A549 (cell line): ENCODE data around the gene KNOP1.

Source experiments
- GATA3 ChIP-seq: IDR thresholded peaks from 2 replicates; pipeline ENCODE4 v1.6.1; 2012; ENCODE audit warnings: borderline replicate concordance
- RARB ChIP-seq: fragments of 250-450 bp; sonication (Bioruptor Pico); IDR thresholded peaks from 2 replicates; pipeline ENCODE4 v1.8.0; 2021; ENCODE audit warnings: mild to moderate bottlenecking, moderate library complexity
- TF ChIP-seq, protein P1 (sequence below): fragments of >200 bp; sonication (Bioruptor Twin); formaldehyde crosslinking; IDR thresholded peaks from 3 replicates; pipeline ENCODE4 v1.5.1; 2016
- TF ChIP-seq, protein P2 (sequence below): fragments of 200-600 bp; sonication (generic); IDR thresholded peaks from 2 replicates; pipeline ENCODE4 v1.6.1; 2016; ENCODE audit warnings: antibody characterized with exemption, mild to moderate bottlenecking, moderate library complexity

DNA sequence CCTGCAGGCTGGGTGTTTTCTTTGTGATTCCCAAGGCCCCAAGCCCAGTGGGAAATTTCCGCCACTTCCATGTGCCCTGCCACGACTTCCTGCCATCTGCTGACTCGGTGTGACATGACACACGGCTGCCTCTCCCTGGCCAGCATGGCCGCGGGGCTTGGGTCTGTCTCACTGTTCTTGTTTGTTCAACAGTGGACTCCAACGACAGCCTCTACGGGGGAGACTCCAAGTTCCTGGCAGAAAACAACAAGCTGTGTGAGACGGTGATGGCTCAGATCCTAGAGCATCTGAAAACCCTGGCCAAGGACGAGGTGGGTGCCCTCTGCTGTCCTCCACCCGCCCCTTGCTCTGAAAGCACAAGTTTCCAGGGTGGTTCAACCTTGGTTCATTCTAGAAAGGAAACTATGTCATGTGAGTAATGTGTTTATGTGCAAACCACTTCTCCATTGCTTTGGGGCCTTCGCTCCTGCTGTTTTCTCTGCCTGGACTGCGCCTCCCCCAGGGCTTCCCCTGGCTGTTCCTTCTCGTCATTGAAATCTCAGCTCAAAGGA lies 26.8 kb downstream of the KNOP1 start:
- TF ChIP-seq, protein P1, sequence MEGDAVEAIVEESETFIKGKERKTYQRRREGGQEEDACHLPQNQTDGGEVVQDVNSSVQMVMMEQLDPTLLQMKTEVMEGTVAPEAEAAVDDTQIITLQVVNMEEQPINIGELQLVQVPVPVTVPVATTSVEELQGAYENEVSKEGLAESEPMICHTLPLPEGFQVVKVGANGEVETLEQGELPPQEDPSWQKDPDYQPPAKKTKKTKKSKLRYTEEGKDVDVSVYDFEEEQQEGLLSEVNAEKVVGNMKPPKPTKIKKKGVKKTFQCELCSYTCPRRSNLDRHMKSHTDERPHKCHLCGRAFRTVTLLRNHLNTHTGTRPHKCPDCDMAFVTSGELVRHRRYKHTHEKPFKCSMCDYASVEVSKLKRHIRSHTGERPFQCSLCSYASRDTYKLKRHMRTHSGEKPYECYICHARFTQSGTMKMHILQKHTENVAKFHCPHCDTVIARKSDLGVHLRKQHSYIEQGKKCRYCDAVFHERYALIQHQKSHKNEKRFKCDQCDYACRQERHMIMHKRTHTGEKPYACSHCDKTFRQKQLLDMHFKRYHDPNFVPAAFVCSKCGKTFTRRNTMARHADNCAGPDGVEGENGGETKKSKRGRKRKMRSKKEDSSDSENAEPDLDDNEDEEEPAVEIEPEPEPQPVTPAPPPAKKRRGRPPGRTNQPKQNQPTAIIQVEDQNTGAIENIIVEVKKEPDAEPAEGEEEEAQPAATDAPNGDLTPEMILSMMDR = no peak
- TF ChIP-seq RARB (no peak), GATA3 (no peak)
- TF ChIP-seq, protein P2, sequence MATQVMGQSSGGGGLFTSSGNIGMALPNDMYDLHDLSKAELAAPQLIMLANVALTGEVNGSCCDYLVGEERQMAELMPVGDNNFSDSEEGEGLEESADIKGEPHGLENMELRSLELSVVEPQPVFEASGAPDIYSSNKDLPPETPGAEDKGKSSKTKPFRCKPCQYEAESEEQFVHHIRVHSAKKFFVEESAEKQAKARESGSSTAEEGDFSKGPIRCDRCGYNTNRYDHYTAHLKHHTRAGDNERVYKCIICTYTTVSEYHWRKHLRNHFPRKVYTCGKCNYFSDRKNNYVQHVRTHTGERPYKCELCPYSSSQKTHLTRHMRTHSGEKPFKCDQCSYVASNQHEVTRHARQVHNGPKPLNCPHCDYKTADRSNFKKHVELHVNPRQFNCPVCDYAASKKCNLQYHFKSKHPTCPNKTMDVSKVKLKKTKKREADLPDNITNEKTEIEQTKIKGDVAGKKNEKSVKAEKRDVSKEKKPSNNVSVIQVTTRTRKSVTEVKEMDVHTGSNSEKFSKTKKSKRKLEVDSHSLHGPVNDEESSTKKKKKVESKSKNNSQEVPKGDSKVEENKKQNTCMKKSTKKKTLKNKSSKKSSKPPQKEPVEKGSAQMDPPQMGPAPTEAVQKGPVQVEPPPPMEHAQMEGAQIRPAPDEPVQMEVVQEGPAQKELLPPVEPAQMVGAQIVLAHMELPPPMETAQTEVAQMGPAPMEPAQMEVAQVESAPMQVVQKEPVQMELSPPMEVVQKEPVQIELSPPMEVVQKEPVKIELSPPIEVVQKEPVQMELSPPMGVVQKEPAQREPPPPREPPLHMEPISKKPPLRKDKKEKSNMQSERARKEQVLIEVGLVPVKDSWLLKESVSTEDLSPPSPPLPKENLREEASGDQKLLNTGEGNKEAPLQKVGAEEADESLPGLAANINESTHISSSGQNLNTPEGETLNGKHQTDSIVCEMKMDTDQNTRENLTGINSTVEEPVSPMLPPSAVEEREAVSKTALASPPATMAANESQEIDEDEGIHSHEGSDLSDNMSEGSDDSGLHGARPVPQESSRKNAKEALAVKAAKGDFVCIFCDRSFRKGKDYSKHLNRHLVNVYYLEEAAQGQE = no peak
